Stimulated activated CD8-positive, alpha-beta memory T cell treated with anti-CD3 and anti-CD28 coated beads, Interleukin-4, amount 100 ng/mL, for 4 hours (primary cell): ENCODE results near the gene EPS8L3.
"Not testable (repeated sequence)": the region's sequence is repeated elsewhere in the genome, so short reads cannot be mapped to it uniquely, and the experiment has no call there.

Experiments
- DNase-seq, 2 donors: peaks; one replicate each; pipeline ENCODE4 v3.0.0-alpha.2; 2020; ENCODE audit warnings: low read depth in 2 of 2, low spot score in 1 of 2

The EPS8L3 gene

DNA sequence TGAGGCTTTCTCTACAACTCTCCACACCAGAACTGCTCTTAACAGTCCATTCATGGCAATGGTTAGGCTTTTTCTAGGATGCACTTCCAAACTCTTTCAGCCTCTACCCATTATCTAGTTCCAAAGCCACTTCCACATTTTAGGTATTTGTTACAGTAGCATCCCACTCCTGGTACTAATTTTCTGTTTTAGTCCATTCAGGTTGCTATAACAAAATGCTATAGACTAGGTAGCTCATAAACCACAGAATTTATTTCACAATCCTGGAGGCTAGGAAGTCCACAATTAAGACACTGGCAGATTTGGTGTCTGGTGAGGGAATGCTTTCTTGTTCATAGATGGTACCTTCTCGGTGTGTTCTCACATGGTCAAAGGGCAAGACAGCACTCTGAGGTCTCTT is 17.3 kb upstream of the EPS8L3 start:
- no peak for DNase-seq

DNA sequence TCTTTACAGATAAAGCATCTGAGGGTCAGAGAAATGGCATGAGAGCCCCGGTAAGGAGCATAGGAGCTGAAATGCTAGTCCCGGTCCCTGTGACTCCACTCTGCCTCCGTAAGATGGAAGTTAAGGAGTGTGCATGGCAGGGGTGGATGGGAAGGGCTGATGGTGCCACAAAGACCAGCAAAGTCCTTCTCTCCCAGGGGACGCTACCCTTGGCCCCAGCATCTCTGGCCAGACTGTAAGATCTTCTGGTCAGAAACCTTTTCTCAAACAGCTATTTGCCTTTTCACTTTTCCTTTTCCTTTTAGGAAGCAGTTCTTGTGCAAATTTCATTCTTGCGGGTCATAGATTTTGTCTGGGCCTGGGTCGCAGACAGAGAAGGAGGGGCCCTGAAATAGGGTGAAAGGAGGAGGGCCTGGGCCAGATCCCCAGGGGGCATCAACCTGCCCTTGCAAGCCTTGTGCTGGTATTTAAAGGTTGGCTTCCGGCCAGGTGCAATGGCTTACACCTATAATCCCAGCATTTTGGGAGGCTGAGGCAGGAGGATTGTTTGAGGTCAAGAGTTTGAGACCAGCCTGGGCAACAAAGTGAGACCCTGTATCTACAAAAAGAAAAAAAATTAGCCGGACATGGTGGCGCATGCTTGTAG is 14.4 kb upstream of the EPS8L3 start:
- no peak for DNase-seq

DNA sequence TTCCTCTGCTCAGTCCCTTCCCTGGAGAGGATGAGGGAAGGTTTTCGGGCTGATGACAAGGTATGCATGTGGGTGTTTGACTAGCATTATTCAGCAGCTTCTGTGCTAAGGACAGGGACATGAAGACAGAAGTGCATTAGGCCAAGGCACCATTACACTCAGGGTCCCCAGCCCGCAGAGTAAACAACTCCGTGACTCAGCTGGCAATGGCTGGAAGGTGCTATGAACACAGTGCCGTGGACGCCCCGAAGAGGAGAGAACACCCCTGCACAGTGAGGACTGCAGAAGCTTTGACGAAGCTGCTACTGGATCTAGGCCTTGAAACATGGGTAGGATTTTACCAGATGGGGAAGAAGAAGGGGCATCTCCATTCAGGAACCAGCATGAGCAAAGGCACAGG is 13.7 kb upstream of the EPS8L3 start:
- no peak for DNase-seq

DNA sequence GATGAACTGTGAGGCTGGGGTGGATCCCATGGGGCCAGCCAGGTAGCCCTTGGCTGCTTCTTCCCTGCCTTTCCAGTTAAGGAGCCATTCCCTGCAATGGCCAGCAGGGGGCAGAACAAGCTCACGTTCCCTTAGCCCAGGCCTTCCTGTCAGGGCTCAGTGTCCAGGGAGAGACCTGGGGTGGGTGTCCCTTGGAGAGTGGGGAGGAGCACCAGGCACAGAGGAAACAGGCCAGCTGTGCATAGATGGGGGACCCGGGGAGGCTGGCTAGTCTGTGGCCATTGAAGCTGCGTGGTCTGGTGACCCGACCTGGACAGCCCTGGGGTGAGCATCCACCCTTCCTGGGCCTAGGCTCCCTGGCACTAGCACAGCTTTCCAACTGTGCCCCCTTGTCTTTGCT is 13.2 kb upstream of the EPS8L3 start:
- DNase-seq = peak; percentile 50 to 63

DNA sequence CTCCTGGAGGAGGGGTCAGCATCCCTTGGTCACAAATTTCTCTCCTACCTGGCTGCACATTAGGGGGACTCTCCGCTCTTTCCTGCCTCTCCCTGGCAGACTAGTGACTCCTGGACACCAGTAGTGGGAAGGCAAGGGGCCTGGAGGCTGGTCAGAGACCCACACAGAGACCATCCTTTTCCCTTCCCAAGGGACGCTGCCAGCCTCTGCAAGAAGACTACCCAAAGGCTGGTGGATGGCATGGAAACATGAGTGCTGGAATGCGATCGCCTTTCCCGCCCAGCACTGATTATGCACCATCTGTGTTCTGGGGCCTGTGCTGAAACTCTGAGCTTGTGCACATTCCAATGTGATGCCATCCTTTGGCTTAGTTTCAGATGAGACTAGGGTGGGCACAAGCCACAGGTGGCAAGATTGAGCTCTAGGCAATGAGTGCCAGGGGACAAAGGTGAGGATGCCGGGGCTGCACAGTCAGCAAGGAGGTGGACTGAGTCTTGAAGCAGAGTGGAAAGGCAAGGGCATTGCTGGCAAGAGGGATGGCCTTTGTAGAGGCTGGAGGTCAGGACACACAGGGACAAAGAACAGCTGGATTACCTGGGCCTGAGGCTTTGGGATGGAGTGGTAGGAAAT is 12.6 kb upstream of the EPS8L3 start:
- no peak for DNase-seq

DNA sequence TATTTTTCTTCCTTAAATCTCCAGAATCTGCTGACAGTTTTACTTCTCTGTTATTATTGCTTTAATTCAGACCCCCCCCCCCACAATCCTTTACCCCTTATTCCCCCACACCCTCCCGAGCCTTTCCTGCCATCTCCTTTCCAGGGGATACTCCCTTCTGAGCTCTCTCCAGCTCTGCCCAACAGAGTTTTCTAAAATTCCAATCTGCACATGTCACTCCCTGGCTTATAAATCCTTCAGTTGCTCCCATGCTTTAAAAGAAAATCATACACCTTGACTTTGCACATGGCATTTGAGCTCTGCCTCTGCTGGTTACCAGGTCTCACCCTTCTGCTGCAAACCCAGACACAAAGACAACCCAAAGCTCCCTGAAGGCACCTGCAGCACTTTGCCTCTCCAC is 11.7 kb upstream of the EPS8L3 start:
- DNase-seq = no peak

DNA sequence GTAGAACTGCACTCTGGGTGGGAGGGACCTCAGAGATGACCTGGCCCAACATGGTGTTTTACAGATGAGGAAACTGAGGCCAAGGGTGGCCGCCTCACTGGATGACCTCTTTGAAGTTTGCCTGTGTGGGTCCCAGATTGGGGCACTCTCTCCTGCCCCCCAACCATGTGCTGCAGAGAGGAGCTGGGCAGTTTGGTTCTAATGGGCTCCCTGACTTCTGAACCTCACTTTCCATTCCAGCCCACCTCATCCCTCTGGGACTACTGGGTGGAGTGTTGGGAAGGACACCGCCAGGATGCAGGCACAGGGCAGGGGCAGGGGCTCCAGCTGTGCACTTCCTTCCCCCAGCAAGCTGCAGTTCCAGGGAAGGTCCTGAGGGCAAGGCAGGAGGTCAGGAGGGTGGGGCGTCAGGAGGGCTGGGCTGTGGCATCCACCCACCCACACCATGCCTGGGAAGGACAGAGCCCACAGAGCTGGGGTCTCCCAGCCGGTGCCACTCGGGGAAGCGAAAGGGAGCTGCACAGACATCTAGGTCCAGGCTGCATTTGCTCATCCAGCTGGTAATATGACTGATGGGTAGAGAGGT is 10.3 kb upstream of the EPS8L3 start:
- no peak for DNase-seq

DNA sequence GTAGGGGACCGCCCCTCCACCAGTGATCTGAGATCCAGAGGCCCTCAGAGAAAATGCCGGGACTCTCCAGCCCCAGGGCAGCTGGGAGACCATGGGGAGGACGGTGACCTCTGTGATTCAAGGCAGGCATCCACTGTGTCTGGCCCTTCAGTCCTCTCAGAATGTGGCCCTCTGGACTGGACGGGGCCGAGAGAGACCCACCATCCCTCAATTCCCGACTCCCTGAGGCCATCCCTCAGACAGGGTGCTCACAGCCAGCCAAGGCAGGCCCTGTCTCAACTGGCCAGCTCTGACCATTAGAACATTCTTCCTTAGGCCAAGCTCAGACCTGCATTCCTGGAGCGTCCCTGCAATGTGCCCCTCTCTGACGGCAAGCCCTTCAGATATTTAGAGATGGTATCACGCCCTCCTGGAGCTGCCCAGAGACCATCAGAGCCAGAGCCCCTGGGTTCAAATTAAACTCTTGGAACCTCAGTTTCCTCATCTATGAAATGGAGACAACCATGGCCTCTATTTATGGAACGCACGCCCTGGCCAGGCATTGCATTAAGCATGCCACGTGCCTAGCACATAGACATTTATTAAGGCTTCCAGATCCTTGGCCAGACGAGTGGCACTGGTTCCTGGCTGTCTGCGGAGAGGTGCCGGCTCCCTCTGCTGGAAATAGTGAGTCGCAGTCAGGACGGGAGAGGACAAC is 9.6 kb upstream of the EPS8L3 start:
- DNase-seq = peak; percentile 18 to 25

DNA sequence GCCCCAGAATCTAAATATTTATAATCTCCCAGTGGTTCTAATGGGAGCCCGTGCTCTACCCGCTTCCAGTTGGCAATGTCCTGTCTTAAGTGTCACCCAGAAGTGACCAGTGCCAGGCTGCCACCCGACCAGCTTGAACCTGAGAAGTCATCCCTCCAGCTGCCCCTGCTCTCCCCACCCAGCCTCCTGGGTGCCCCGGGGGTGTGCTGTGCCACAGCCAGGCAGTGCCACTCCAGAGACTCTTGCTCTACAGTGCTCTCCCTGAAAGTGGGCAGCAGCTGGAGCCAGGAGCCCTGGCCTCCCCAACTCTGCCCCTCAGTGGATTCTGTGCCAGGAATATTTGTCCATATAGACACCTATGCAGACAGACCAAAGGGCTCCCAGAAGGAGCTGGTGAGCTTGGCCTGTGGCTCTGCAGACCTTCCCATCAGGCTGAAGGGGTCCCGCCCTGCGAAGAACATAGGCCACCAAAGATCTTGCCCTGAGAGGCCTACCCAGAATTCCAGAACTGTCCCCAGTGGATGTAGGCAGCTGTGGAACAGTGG is 9.0 kb upstream of the EPS8L3 start:
- no peak for DNase-seq

DNA sequence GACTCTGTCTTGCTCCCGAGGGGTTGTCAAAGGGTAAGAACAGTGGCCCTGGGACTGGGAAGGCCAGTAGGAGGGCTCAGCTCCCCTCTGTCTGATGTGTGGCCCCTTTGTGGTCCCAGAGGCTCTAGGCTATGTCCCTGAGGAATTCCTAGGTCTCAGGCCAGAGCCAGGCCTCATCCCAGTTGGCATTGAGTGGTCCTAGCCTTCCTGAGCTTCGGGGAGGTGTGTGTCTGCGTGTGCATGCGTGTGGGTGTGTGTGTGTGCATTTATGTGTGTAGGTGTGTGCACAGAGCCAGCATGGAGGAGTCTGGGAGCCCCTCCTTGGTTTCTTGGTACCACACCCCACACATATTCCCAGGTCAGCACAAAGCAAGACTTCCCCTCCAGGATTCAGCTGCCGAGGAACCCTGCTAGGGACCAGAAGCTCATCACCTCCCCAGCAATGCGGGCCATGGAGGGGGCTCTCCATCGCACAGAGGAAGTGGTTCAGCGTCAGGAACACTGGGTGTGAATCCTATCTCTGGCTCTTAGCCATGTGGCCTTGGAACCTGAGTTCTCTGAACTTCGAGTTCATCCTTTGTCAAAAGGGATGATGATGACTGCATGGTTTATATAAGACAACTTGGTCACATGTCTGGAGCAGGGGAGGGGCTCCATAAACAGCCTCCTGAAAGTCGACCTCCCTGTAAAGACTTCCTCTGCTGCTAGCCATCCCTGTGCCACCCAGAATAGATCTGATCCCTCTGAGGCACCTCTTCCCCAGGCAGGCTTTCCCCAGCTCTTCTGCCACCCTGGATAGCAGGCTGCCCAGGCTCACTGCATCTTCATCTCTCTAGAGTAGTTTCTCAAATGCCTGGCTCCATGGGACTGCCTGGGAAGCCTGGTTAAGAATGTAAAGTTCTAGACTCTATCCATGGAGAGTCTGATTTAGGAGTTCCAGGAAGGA is 8.3 kb upstream of the EPS8L3 start:
- no peak for DNase-seq

DNA sequence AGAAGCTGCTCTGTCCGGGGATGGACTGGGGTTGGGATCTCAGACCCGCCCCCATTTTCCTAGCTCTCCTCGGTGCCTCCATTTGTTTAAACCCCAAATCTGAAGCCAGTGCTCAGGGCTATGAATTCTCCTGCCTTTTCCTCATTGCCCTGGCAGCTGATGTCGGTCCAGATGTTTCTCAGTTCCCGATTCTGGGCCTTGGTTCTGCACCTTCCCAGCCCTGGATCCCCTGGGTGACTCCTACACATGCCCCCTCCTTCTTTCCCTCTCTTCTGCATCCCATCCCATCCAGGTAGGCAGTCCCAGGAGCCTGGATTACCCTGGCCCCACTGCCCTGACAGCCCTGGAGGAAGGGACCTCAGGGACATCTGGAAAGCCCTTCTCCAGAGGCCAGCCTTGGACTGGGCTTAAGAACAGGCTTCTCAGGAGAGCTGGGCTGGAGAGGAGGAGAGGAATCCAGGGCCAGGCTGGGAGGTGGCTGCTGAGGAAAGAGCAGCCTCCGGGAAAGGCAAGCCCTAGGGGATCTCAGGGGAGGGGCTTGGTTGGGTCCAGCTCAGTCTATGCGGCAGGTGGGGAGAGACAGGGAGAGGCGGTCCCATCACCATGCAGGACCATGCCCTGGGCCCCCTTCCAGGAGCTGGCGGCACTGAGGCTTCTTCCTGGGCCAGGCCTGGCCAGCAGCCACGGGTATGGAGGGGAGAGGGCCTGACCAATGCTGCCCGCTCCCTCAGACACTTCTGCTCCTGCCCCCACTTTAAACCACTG is 6.8 kb upstream of the EPS8L3 start:
- DNase-seq = no peak

DNA sequence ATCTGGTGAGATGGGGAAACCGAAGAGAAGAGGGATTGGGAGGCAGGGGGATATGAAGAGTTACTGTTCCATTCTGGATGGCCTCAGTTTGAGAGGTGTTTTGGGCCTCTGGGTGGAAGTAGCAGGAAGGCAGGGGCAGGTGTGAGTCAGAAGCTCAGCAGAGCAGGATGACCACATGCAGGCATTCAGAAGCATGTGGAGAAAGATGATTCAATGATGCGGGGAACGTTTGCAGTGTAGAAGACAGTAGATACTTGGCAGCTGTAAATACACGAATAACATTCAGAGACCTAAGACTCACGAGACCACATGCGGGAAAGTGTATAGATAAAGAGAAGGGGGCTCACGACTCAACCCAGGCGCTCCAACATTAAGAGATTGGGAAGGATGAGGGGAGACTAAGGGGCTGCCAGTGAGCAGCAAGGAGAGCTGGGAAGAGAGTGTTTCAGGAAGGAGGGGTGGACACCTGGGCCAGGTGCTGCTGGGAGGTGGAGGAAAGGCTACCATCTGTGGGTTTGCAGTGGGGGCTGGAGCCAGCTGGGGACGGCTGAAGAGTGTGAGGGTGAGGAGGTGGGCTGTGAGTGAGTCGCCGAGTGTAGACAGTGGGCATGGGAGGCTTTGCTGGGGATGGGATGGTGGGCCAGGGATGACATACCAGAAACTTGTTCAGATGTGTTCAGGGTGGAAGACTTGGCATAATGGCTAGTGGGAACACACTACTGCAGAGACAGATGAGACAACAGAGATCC is 5.8 kb upstream of the EPS8L3 start:
- DNase-seq = no peak

DNA sequence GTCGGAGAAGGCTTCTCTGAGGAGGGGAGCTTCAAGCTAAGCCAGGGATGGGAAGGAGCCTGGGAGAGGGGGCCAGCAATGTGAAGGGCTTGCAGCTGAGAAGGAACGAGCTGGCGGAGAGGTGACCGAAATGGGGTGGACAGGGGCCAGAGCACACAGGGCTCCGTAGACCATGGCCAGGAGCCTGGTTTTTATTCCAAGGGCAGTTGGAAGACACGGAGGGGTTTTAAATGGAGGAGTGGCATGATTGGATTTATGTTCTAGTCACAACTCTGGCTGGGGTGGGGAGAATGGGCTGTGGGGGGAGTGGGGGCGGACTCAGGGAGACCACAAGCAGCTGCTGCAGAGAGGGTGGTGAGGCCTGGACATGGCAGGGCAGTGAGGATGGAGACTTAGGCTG is 5.1 kb upstream of the EPS8L3 start:
- DNase-seq = no peak

DNA sequence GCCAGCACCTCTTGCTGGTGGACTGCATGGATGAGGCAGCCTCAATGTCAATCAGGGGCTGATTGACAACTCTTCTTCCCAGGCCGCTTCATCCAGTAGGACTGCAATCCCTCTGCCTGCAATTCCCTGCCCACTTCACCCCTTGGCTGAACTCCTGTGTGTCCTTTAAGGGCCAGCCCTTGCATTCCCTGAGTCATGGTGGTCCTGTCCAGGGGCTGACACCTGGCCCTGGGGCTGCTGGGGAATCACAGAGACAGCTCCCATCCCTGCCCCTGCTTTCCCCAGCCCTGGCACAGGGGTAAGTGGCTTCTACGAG is 4.6 kb upstream of the EPS8L3 start:
- no peak for DNase-seq

DNA sequence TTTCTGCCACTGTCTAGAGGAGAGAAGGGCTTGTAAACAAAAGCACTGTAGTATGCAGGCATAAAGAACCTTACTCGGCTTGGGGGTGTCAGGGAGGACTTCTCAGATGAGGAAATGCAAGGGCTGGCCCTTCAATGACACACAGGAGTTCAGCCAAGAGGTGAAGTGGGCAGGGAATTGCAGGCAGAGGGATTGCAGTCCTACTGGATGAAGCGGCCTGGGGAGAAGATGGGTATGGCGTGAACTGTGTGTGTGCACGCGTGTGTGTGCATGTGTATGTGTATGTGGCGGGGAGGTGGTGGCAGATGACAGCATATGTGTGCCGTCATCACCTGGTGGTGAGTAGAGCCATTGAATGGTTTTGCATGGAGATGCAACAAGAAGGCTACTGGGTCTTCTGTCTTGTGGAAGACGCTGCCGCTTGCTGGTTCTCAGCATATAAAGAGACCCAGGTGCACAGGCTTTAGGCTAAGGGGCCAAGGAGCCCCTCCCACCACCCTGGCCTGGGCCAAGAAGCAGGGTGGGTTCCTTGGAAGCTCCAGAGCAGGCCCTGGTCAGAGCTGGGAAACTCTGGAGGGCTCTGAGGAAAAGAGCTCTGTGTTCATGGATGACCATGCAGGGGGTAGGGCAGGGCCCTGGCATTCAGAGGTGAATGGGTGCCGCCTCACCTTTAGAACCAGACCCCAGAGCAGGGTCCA is 4.1 kb upstream of the EPS8L3 start:
- no peak for DNase-seq

DNA sequence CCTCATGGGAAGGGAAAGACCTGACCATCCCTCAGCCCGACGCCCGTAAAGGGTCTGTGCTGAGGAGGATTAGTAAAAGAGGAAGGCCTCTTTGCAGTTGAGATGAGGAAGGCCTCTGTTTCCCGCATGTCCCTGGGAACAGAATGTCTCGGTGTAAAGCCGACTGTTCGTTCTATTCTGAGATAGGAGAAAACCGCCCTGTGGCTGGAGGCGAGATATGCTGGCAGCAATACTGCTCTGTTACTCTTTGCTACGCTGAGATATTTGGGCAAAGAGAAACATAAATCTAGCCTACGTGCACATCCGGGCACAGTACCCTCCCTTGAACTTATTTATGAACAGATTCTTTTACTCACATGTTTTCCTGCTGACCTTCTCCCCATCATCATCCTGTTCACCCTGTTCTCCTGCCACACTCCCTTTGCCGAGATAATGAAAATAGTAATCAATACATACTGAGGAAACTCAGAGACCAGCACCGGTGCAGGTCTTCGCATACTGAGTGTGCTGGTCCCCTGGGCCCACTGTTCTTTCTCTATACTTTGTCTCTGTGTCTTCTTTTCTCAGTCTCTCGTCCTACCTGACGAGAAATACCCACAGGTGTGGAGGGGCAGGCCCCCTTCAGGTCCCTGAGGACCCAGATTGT is 3.4 kb upstream of the EPS8L3 start:
- DNase-seq = not testable (repeated sequence)

DNA sequence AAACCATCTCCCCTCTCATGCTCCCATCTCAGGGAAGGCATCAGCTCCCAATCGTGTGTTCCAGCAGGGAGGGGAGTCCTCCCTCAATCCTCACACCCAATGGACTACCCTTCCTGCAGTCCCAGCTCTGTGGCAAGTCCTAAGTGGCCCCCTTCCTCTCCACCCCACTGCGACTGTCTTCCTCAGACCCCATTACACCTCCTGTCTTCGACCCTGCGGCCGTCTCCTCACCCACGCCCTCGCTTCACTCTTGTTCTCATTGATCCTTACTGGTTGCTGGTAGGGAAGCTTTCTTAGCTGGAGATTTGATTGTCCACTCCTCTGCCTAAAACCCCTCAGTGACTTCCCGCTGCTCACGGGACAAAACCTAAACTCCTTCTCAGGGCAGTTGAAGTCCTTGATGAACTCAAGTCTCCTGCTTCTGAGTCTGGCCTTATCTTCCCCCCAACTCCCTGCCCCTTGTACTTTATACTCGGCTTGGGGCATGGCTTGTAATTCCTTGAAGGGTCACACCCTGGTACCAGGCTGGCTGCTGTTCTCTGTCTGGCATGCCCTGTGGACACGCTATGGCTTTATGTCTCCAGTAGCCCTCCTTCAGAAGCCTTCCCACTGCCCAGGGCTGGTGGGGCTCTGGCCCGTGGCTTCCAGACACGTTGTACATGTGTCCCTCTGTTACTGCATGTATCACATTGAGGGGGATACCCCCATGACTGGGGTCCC is 2.3 kb upstream of the EPS8L3 start:
- no peak for DNase-seq

DNA sequence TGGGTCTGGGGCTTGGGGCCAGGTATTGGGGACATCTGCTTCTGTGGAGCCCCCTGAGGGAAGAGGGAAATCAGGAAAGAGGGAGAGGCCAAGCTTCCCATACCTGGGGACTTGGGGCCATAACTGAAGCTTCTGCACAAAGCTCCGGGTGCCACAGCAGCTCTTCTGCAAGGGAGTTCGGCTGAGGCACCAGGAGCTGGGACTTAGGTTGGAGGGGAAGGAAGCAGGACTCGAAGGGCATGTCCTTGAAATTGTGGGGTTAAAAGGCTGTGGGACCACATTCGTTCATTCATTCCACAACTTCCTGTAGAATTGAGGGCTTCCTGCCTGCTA is 1.7 kb upstream of the EPS8L3 start:
- DNase-seq = no peak
